ENCODE measurements around the gene KCNMA1.

KCNMA1 gene

DNA sequence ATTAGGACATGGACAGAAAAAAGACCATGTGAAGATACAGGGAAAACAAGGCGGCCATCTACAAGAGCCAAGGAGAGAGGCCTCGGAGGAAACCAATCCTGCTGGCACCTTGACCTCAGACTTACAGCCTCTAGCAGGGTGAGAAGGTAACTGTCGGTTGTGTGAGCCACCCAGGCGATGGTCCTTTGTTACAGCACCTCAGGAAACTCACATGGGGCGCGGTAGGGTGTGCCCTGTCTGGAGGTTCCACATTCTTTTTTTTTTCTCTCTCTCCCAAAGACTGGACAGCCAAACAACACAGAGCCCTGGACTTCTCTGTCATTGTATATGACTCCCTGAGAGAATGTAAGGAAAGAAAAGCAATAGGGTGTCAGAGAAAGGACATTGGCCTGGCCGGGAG is 163.2 kb downstream of the KCNMA1 start:
- DNase-seq, result no peak

DNA sequence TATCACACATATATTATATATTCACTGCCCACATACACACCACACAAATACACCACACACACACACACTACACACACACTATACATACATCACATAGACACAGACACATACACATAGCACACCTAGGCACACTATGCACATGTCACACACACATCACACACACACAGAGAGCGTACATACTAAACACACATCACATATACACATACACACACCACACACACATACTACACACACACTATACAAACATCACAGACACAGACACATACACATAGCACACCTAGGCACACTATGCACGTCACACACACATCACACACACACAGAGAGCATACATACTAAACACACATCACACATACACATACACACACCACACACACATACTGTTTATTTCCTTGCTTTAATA is 165.5 kb downstream of the KCNMA1 start:
- no peak for DNase-seq

DNA sequence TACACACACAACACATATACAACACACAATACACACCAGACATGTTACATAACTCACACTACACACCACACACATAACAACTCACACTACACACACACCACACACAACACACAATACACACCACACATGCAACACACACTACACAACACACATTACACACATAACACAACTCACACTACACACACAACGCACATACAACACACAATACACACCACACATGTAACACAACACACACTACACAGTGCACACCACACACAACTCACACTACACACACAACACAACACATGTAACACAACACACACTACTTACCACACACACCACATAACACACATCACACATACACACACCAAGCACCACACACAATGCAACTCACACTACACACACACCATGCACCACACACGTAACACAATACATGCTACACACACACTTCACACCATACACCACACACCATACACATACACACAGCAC is 166.5 kb downstream of the KCNMA1 start:
- DNase-seq, result no peak

DNA sequence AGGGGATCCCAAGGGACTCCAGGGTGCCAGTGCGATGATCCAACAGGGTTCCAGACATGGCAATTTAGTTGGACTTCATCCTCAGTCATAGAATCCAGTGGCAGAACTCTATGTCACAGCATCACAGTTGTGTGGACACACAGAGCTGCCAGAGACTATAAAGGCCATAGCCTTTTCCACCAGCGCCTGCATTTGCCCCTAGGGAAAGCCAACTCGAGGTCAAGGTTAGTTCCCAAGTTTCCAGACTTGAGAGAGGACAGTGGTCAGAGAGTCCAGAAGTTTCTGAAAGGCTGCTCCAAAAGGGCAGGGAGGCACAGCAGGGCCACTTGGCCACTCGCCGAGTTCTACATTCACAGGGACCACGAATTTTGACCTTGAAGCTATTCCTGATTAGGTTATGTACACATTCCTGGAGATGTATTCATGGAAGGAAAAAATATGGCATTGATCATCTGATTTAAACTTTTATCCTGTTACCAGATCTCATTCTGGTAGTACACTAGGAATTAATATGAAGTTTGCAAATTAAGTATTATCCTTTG is 170.1 kb downstream of the KCNMA1 start:
- DNase-seq, result no peak

GRCh38 chr10:77463967-77464745 is 173.5 kb downstream of the KCNMA1 start:
- DNase-seq, result no peak

- no peak for DNase-seq
Observed at GRCh38 chr10:77463499-77463898, 174.1 kb downstream of the KCNMA1 start.

GRCh38 chr10:77461636-77462296 is 175.8 kb downstream of the KCNMA1 start:
- DNase-seq, result no peak

DNA sequence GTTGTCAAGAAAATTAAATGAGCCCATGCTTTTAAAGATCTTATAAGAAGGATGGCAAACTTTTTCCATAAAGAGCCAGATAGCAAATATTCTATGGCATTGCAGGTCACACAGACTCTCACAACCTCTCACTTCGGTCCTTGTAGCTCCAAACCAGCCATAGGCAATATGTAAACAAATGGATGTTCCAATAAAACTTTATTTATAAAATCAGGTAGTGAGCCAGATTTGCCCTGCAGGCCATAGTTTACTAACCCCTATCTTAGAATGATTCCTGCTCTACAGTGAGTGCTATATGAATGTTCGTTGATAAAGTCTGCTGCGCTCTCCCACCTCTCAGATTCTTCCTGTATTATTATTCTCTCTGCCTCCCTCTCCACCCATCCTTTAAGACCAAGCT is 177.7 kb downstream of the KCNMA1 start:
- no peak for DNase-seq

- no peak for DNase-seq
Observed at GRCh38 chr10:77458986-77459590, 178.5 kb downstream of the KCNMA1 start.

DNA sequence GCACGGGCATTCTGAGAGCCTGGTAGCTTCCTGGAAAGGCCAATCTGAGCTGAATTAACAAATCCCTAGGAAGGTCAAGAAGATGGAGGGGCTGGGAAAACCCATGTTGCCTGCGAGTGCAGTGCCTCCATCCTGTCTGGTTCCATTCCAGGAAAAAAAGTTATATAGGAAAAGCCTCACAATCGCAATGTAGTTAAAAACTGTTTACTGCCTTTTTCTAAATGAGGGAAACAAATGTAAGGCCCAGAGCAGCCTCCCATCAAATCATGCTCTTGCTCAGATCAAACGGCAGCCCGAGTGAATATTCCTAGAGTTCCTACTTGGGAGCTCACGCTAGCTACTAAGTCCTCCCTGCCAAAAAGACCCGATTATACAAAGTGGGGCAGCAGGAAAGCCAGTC is 179.9 kb downstream of the KCNMA1 start:
- DNase-seq, result no peak

DNA sequence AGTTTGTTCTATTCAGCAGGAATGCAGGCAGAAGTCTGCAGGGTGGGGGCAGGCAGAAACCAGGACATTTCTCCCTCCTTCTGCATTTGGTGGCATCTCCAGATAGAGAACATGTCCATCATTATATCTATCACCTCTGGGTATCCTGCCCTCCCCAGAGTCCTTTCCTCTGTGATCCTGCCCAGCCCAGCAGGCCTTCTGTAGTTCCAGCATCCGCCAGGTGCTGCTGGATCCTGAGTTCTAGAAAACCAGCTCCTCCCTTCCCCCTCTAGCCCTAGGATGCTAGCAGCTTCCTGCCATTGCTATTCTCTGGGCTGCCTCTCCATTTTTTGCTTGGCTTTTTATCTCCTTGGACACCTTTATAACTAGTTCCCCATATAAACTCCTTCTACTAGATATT is 180.3 kb downstream of the KCNMA1 start:
- no peak for DNase-seq

GRCh38 chr10:77456414-77456813 is 181.2 kb downstream of the KCNMA1 start:
- no peak for DNase-seq

DNA sequence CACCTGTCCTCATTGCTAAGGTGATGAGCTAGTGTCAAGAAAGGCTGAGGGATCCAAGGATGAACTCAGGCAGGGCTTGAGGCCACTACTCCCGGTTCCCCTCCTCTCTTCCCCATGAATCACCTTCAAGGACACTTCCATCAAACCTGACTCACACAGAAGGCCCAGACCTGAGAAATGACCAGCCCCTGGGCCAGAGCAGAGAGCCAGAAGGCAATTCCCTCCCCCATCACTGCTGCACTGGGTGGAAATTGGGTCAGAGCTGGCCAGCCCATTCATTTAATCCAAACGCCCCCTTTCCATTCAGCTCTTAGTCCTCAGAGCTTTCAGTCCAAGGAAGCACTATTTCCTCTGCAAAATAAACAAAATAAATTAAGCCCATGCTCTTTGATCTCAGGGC is 182.0 kb downstream of the KCNMA1 start:
- DNase-seq, result no peak

GRCh38 chr10:77452952-77453564 is 184.6 kb downstream of the KCNMA1 start:
- no peak for DNase-seq

DNA sequence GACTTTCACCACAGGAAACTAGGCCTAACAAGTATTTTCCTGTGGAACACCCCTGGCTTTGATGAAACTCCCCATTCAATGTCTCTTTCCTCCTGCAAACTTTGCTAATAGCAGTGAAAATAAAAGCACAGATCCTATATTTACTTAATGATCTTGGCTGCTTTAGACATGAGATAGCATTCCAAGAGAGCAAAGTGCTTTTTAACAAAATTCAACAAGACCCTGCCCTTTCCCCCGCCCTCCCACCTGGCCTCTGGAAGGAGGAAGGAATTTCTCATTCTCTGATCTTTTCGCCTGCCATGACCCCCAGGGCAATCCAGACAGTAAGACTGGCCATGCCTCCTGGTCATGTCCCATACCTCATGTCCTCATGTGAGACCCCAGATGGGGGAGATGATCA is 185.7 kb downstream of the KCNMA1 start:
- DNase-seq, result no peak

GRCh38 chr10:77448226-77448625 is 189.4 kb downstream of the KCNMA1 start:
- no peak for DNase-seq

DNA sequence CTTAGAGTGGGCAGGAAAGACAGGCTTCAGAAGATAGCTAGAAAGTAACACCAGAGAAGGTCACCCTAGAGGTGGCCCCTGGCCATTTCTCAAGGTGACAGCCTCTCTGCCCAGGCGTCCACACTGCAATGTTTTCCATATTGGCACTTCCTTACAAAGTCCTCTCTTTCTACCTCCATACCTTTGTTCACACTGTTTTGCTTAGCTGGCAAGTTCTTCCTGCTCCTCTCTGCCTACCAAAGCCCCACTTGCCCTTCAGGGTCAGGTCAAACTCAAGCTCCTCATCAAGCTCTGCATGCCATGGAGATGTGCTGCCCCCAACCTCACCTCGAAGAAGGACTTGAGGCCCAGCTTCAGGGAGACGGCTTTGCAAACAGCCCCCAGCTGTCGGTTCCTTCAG is 190.9 kb downstream of the KCNMA1 start:
- DNase-seq, result no peak

GRCh38 chr10:77445547-77445946 is 192.1 kb downstream of the KCNMA1 start:
- DNase-seq, result no peak

DNA sequence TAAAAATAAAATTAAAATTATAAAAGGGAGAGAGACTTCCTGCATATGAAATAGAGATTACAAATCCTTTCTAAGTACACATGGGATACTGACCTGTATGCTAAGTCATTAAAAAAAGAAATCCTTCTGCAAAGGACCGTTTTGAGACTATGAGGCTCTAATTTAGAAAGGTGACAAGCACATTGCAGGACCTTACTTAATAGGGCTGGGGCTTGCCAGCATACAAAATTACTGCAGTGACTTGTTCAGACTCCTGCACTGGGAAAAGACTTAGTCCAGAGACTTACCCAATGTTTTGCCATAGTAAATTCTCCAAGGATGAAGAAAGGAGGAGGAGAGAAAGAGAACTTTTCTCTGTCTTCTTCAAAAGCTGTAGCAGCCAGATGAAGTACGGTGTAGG is 193.6 kb downstream of the KCNMA1 start:
- no peak for DNase-seq

DNA sequence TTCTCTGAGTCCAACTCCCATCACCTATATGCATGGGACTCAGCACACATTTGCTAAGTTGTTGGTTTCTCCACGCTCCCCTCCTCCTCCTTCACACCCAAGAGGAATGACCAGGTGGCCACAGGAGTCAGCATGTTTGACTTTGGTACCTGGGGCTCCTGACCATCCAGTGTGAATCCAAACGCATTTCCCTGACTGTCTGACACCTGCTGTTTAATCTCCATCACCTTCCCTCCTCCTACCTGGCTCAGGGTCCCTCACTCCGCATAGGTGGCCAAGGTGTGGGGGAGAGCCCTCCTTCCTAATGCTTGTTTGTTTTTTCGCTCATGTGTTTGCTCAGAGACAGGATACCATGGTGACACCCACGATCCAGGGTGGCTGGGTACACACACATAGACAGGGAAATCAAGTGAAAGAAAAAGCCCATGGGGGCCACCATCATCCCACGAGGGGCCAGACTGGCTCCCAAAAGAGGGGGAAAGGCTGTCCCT is 194.9 kb downstream of the KCNMA1 start:
- DNase-seq, result no peak

DNA sequence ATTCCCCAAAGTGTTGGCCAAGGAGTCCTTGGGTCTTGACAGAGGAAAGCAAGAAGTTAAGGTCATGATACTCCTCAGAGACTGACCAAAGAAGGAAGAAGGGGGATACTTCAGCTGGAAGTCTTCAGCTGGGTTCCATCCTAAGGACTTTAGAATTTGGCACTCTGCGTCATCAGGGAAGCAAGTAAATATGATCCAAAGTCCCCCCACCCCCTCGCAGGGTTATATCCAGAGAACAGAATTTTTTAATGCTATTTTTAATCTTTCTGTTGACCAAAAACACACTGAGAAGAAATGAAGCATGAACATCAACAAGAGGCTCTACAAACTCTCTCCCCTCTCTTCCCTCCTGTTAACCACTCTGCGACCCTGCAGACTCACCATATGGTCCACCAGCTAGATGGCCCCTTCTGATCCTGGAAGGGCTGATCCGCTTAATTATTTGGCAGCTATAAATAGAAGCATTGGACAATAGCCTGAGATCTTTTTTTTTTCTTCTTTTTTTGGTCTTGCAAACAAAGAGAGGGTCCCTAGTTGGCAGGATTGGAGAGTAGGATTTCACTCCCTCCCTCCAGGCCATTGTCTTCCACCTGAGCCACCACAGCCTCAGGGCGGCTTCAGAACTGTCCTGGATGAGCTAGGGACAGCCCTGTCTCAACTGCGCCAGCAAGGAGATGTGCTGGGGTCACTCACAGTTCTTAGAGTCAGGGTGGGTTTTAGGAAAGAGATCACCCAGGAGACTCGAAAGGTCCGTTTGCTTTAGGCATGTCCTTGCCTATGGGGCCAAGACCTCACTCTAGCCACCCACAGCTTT is 196.0 kb downstream of the KCNMA1 start:
- no peak for DNase-seq

DNA sequence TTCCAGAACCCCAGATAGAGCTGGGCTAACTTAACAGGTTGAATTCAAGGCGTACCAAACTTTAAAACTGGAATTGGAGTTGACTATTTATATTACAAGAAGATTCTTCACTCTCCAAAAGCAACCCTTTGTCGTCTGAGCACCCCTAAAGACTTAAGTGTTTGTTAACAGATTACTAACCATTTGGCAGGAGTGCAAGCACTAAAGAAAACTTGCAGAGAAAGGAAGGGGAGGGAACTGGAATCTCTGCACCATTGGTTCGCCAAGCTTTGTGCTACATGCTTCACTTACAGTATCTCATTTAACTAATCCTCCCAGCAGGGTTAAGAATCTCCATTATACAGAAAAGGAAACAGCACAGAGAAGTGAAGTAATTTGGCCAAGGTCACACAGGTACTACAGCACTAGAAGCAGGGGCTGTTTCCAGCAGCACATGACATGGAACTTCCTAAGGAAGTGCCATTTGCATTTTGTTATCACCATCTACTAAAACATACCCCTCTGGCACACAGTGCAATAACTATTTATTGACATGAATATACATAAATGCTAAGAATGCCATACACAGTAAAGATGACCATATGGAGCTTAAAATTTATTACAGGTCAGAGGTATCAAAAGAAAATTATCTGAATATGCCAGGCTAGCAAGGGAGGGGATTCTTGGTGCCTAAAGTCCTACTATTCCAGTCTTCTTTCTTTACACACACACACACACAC is 201.2 kb downstream of the KCNMA1 start:
- DNase-seq, result no peak

Measured in effector CD8-positive, alpha-beta T cell (primary cell).